GM19023 (cell line): ENCODE data around the gene PNMA1.
A peak's percentile ranks its signal among the peaks of the same experiment; 100 is the strongest.

ENCODE experiments used
- ATAC-seq: cut with Tn5 transposase; IDR thresholded peaks from one replicate; pipeline ENCODE4 v1.9.1; 2021; ENCODE audit warnings: mild to moderate bottlenecking, moderate library complexity; ENCODE audit not compliant: unreplicated experiment

PNMA1 gene

DNA sequence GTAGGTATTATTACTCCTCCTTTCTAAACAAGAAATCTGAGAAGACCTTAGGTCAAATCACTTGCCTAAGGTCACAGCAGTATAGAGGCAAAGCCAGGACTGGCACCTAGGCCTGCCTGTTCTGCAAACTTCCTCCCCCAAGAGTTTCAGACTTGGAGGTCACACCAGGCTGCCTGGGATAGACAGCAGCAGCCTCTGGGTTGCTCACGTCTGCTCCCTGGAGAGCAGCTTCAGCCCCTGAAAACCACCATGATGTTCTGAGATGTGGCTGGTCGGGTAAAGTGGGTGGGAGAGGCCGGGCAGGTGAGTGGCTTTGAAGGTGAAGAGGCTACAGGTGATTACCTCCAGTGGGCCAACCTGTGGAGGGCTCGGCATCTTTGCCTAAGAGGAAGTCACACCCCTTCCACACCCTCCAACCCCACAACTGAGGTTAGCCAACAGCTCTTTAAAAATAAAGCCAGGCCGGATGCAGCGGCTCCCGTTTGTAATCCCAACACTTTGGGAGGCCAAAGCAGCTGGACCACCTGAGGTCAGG is 37.0 kb upstream of the PNMA1 start:
- no peak for ATAC-seq

GRCh38 chr14:73750531-73750901 is 36.3 kb upstream of the PNMA1 start:
- no peak for ATAC-seq

DNA sequence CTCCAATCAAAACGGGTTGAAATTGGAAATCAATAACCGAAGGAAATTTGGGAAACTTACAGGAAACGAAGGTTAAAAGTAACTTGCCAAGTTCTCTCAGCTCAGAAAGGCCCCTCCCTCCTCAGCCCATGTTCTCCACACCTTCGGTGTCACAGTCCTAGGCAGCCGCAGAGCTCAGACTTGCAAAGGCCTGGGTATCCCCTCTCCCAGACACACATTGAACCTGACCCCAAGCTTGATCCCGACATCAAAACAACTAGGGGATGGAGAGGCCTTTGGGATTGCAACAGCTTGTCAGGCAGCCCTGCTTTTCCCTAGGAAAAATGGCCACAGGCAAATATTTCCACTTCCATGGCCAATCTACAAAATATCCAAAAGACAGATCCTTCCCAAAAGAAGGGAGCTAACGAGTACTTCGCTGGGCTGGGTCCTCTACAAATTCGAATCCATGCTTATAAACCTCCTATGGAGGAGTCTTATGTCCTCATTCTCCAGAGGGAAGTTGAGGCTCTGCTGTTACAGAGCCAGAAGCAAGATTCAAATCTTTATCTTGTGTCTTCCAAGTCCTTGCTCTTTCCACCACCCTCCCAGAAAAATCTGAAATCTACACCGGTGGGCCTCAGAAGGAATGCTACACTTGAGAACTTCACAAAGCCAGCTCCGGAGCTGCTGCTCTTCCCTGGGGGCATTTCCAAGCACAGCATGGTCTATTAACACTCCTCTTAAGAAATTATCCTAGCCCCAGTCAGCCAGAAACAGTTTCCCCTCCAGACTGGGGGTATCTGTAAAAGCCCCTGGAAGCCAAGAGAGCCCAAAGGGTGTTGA is 35.7 kb upstream of the PNMA1 start:
- ATAC-seq, result no peak

DNA sequence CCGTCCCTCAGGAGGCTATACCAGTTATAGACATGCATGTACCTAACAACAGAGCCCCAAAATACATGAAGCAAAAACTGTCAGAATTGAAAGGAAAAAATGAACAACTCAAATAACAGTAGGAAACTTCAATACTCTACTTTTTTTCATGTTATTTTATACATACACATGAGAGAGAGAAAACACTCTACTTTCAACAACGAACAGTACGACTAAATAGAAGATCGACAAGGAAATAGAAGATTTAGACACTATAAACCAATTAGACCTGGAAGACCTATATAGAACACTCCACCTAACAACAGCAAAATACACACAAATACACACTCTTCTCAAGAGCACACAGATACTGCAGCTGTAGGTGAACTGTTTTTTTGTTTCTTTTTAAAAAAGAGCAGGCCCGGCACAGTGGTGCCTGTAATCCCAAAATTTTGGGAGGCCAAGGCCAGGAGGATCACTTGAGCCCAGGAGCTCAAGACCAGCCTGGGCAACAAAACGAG is 34.7 kb upstream of the PNMA1 start:
- no peak for ATAC-seq

DNA sequence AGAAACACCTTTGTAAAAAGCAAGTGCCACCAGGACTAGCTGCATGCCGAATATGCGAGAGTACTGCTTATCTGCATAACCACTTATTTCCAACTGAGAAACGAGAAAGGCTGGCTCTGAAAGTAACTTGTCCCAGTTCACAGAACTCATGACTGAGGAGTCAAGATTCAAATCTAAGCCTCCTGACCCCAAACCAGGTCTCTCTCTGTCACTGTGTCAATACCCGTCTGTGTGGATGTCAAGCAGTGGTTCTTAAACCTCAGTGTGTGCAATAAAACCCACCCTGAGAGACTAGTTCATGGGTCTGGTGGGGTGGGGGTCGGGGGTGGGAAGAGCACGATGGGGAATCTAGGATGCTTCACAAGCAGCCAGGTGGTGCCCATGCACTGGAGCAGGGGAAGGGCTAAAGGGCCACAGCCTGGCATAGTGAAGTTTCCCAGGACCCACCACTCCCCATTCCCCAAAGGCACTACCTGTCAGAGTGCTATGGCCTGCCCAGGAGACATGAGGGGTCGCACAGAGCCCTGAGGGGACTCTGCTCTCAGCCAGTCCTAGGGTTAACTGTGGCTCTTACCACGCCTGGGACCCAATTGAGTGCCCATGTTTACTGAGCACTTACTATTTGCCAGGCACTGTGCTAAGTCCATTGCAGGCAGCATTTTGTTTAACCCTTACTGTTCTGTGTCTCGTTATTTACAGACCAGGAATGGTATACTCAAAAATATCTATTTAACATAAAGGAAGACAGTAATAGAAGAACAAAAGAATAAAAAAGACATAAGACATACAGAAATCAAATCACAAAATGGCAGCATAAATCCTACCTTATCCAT is 33.4 kb upstream of the PNMA1 start:
- no peak for ATAC-seq

DNA sequence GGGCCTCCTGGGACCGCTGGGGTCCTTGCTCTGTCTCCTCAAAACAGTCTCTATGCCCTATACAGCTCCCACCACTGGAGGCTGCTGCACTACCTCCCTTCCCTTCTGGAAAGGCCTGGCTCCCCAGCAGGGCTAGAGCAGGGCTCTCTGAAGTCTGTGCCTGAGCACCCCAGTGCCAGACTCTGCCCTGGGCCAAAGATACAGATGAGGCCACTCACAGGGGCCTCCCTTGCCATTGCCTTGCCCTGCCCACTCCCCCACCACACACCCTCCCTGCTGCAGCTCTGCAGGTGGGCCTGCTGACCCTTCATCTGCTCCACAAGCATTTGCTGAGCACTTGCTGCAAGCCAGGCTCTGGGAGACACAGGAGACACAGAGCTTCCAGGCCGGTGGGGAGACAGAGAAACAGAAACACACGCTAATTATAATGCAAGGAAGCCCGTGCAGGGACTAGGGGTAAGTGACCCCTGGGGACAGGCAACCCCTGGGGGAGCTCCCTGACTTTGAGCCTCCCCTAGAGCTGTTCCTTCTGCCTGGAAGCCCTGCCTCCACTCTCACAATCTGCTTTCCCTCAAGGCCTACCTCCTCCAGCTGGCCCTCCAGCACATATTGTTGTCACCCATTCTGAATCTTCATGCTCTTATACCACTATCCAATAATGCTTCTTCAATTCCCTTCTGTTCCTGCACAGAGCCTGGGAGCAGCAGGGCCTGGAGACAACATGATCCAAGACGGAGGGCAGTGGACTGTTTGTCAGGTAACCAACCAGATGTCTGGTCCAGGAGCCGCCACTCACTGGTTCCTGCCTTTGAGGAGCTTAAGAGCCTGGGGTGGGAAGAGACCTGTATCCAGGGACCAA is 32.6 kb upstream of the PNMA1 start:
- no peak for ATAC-seq

GRCh38 chr14:73745571-73746519 is 31.7 kb upstream of the PNMA1 start:
- ATAC-seq, result no peak

DNA sequence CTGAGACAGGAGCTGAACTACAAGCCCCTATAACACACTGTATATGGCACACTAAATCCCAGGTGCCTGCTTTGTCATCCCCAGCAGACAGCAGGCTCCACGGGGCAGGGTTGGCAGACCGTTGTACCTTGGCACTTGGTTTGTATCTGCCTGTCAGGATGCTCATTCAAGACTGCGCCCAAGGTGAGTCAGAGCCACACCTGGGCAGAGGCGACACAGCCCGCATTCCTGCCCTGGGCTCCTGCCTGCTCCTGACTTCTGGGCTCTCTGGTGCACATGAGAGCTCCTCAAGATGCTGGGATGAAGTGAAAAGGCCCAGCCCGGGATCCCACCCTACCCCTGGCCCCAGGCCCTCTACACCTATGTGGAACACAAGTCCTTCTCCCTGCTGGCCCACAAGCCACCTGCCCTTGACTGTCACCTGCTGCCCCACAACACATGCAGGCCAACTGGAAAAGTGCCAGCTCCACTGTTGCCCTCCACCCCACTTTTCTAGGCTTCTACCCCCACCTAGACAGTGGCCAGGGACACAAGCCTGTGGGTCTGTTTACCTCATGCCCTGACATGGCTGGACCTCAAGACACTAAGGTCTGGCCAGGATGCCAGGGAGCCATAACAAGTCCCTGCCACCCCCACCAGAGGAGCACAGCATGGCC is 30.8 kb upstream of the PNMA1 start:
- ATAC-seq, result no peak

GRCh38 chr14:73744175-73744867 is 30.1 kb upstream of the PNMA1 start:
- no peak for ATAC-seq

GRCh38 chr14:73743431-73743931 is 29.3 kb upstream of the PNMA1 start:
- ATAC-seq, result peak; percentile 62

DNA sequence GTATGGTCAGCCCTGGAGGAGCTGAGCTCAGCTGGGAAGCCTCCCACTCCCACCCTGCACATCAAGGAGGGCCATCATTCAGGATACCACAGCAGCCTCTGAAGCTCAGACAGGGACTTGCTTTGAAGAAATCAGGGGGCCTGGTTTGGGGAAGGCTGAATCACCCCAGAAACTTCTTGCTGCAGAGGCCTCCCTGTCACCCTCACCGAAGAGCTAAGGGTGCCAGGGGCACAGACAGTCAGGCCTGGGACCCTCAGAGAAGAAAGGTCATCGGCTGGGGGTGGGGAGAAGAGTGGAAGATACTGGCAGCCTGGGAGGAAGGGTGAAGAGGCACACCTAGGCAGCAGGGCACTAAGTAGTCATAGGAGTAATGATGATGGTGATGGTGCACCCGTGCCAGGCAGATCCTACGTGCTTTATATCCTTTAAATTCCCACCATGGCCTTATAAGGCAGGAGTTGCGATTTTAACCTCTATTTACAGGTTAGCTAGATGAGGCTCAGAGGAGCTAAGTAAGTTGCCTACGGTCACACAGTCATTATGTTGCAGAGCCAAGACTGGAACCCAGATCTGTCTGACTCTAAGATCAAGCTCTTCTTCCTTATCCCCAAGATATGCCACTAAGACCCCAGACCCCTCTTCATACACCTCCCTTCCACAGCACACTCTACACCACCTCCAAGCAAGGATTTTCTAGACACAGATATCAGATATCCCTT is 28.5 kb upstream of the PNMA1 start:
- no peak for ATAC-seq

GRCh38 chr14:73741876-73742519 is 27.8 kb upstream of the PNMA1 start:
- ATAC-seq, result no peak

- ATAC-seq, result no peak
Measured at GRCh38 chr14:73741386-73741875, 27.2 kb upstream of the PNMA1 start.

GRCh38 chr14:73740618-73741326 is 26.6 kb upstream of the PNMA1 start:
- no peak for ATAC-seq

DNA sequence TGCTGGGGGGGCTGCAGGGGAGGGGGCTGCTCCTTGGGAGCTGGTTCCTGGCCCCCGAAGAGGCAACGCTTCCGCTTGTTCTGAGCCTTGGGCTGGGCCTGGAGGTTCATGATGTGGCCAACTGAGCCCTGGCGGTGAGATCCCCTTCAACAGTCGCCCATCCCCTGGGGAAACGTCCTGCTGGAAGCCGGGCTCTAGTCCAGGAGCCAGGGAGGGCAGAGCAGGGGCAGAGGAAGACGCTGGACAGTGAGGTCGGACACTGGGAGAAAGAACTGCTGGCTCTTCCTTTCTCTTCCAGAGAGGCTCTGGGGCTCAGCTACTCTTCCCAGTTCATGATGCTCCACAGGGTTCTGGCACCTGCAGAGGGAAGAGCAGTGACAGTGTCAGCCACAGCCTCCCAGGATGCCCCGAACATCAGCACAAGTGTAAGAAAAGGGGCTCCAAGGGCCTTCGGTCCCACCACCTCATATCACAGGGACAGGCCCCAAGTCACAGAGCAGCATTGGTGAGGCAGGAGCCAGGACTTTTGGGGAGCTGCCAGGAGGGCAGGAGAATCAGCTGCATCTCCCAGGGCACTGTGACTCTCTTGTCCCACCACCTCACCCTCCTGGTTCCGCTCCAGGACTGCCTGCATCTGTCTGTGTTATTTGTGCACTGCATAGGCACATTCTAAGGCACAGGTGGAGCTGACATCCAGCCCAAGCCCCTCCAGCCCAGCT is 25.9 kb upstream of the PNMA1 start:
- no peak for ATAC-seq
